ENCODE measurements around the gene SCYL3. TPM values are rescaled to one million over a fixed set of nuclear protein-coding genes. Genes with fewer than 3 reads are reported as not detected.

Gene SCYL3
- total RNA-seq, 1 experiment from 2014 or later = 7.4 TPM

DNA sequence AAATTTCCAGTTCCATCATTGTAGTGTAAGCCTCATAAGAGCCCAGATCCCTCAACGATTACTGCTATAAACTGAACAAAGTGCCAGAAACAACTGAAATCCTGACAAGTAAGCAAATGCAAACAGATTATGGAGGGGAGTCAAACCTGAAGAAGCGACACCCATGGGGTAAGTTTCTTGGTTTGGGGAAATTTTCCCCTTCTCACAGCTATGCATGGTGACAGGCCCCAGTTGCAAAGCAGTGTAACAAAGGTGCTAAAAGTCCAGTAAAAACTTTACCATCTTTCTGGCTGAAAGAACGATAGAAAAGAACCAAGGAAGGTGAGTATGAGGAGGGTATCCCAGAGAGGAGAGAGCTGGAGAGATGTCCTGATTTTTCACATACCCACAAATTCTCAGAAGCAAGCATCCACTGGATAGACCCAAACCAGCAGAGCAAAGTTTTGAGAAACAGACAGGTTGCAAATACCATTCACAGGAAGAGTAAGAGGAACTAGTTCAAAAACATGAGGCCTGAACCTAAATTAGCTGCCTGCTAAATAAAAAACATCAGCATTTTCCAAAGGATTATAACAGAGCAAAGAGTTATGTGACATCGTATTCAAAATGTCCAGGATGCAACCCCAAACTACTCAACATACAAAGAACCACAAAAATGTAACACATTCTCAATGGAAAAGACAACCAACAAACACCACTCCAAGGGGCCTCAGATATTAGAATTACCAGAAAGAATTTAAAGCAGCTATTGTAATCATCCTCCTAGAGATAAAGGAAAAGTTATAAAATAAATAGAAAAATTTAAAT, 14.5 kb downstream of the SCYL3 start:
- Mint-ChIP-seq H3K36me3 (ENCODE audit: insufficient read depth, unreplicated experiment) (peaks cover 59% of the 10 kb centered on the region), H3K27ac (ENCODE audit: low read depth, unreplicated experiment) (no peak overlapping the region), H3K9me3 (ENCODE audit: unreplicated experiment) (no peaks in the 10 kb centered on the region), H3K4me3 (ENCODE audit: unreplicated experiment) (no peak overlapping the region), H3K4me1 (ENCODE audit: insufficient read depth, unreplicated experiment) (peaks cover 3% of the 10 kb centered on the region), H3K27me3 (ENCODE audit: insufficient read depth, unreplicated experiment) (no peaks in the 10 kb centered on the region)
- TF ChIP-seq, protein P1, sequence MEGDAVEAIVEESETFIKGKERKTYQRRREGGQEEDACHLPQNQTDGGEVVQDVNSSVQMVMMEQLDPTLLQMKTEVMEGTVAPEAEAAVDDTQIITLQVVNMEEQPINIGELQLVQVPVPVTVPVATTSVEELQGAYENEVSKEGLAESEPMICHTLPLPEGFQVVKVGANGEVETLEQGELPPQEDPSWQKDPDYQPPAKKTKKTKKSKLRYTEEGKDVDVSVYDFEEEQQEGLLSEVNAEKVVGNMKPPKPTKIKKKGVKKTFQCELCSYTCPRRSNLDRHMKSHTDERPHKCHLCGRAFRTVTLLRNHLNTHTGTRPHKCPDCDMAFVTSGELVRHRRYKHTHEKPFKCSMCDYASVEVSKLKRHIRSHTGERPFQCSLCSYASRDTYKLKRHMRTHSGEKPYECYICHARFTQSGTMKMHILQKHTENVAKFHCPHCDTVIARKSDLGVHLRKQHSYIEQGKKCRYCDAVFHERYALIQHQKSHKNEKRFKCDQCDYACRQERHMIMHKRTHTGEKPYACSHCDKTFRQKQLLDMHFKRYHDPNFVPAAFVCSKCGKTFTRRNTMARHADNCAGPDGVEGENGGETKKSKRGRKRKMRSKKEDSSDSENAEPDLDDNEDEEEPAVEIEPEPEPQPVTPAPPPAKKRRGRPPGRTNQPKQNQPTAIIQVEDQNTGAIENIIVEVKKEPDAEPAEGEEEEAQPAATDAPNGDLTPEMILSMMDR (IDR thresholded peaks at IDR 0.05; ENCODE audit: unreplicated experiment) = no peak
- ChIA-PET POLR2A (interaction anchor here (0.6 kb wide), 1 partner anchor 341 kb away, joined by 3 read pairs; no protein-coding TSS in a partner anchor), CTCF (interaction anchor here (0.5 to 1.9 kb wide), 5 partner anchors 10 to 837 kb away, joined by 3 to 5 read pairs (median 3); no protein-coding TSS in a partner anchor)
- BruUV-seq (replicated peaks) = no TSS peak
- no peak for DNase-seq (ENCODE audit: unreplicated experiment)
- intact Hi-C loops (cut with micrococcal nuclease) = no loop called here

DNA sequence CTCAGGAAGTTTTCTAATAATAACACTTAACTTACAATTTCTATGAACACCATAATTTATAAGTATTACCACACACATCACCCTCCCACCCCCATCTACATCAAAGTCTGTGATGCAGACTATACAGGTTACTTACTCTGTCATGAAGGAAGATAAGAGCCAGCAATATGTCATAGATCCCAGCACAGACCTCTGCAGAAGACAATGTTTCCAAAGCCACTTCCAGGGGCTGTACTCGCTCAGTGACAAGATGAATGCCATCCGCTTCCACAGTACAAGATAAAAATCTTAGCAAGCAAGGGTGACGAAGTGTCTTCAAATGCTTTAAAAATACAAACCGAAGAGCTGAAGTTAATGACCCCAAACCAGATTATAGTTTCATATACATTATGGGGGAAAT, 15.2 kb downstream of the SCYL3 start:
- no peak overlapping the region for H3K27ac Mint-ChIP-seq (ENCODE audit: low read depth, unreplicated experiment)
- no peak for DNase-seq (ENCODE audit: unreplicated experiment)
- no peak overlapping the region for H3K4me3 Mint-ChIP-seq (ENCODE audit: unreplicated experiment)
- TF ChIP-seq, protein P1 (IDR thresholded peaks at IDR 0.05; ENCODE audit: unreplicated experiment) = no peak
- H3K9me3 Mint-ChIP-seq (ENCODE audit: unreplicated experiment) = no peaks in the 10 kb centered on the region
- ChIA-PET POLR2A (interaction anchor here (0.6 kb wide), 1 partner anchor 340 kb away, joined by 3 read pairs; no protein-coding TSS in a partner anchor), CTCF (interaction anchor here (0.6 to 1.9 kb wide), 4 partner anchors 9 to 836 kb away, joined by 3 to 4 read pairs (median 3); no protein-coding TSS in a partner anchor)
- no peaks in the 10 kb centered on the region for H3K27me3 Mint-ChIP-seq (ENCODE audit: insufficient read depth, unreplicated experiment)
- intact Hi-C loops (cut with micrococcal nuclease) = no loop called here
- BruUV-seq (replicated peaks) = no TSS peak
- peaks cover 8% of the 10 kb centered on the region for H3K4me1 Mint-ChIP-seq (ENCODE audit: insufficient read depth, unreplicated experiment)
- peaks cover 59% of the 10 kb centered on the region for H3K36me3 Mint-ChIP-seq (ENCODE audit: insufficient read depth, unreplicated experiment)

DNA sequence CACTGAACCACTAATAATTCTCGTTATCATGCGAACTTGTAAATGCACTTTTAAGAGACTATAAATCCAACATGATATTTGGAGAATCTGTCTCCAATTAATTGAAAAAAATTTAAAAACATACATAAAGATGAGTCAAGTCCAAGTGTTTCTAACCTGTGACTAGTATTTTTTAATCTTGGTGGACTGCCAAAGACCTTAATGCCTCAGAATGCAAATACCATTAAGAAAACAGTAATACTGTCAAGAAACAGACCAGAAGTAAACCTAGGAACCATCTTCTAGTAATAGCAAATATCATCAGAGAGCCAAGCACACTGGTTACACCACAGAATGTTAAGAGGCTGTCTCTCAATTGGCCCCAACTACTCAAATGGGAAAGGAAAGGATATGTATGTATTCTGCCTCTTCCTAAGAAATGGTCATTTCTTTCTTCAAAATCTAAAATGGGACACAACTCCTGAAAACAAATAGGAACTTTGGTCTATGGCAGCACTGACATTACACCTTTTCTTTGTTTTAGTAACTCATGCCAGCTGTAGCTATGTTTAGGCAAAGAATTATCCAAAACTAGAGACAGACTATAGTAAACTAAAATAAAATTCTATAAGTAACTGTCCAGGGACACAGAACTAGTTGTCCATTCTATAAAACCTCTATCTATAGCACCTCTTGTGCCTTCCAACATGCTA, 15.8 kb downstream of the SCYL3 start:
- TF ChIP-seq, protein P1 (IDR thresholded peaks at IDR 0.05; ENCODE audit: unreplicated experiment) = no peak
- BruUV-seq (replicated peaks) = no TSS peak
- no peak overlapping the region for H3K4me3 Mint-ChIP-seq (ENCODE audit: unreplicated experiment)
- intact Hi-C loops (cut with micrococcal nuclease) = no loop called here
- H3K36me3 Mint-ChIP-seq (ENCODE audit: insufficient read depth, unreplicated experiment) = peaks cover 59% of the 10 kb centered on the region
- DNase-seq (ENCODE audit: unreplicated experiment) = no peak
- H3K27me3 Mint-ChIP-seq (ENCODE audit: insufficient read depth, unreplicated experiment) = no peaks in the 10 kb centered on the region
- H3K27ac Mint-ChIP-seq (ENCODE audit: low read depth, unreplicated experiment) = no peak overlapping the region
- H3K9me3 Mint-ChIP-seq (ENCODE audit: unreplicated experiment) = no peaks in the 10 kb centered on the region
- peaks cover 8% of the 10 kb centered on the region for H3K4me1 Mint-ChIP-seq (ENCODE audit: insufficient read depth, unreplicated experiment)
- CTCF ChIA-PET = interaction anchor here (1.0 to 1.9 kb wide), 2 partner anchors 8 to 9 kb away, joined by 3 to 4 read pairs; no protein-coding TSS in a partner anchor
- POLR2A ChIA-PET = no interaction called here

GRCh38 chr1:169874229-169874628, 19.5 kb downstream of the SCYL3 start:
- TF ChIP-seq, protein P1 (IDR thresholded peaks at IDR 0.05; ENCODE audit: unreplicated experiment) = no peak
- peaks cover 8% of the 10 kb centered on the region for H3K4me1 Mint-ChIP-seq (ENCODE audit: insufficient read depth, unreplicated experiment)
- no peak for DNase-seq (ENCODE audit: unreplicated experiment)
- no TSS peak for BruUV-seq (replicated peaks)
- CTCF ChIA-PET = interaction anchor here (0.8 kb wide), 1 partner anchor 10 kb away, joined by 5 read pairs; no protein-coding TSS in a partner anchor
- H3K27ac Mint-ChIP-seq (ENCODE audit: low read depth, unreplicated experiment) = peak overlapping the region; percentile 36
- H3K4me3 Mint-ChIP-seq (ENCODE audit: unreplicated experiment) = no peak overlapping the region
- POLR2A ChIA-PET = interaction anchor here (0.7 kb wide), 1 partner anchor 65 kb away, joined by 3 read pairs; no protein-coding TSS in a partner anchor
- no peaks in the 10 kb centered on the region for H3K9me3 Mint-ChIP-seq (ENCODE audit: unreplicated experiment)
- H3K27me3 Mint-ChIP-seq (ENCODE audit: insufficient read depth, unreplicated experiment) = no peaks in the 10 kb centered on the region
- intact Hi-C loops (cut with micrococcal nuclease) = no loop called here
- peaks cover 85% of the 10 kb centered on the region for H3K36me3 Mint-ChIP-seq (ENCODE audit: insufficient read depth, unreplicated experiment)
